ENCODE measurements around the gene PICALM. TPM values are rescaled to one million over a fixed set of nuclear protein-coding genes. Genes with fewer than 3 reads are reported as not detected.
"Not testable (repeated sequence)": the region's sequence is repeated elsewhere in the genome, so short reads cannot be mapped to it uniquely, and the experiment has no call there.

Gene PICALM, protein sequence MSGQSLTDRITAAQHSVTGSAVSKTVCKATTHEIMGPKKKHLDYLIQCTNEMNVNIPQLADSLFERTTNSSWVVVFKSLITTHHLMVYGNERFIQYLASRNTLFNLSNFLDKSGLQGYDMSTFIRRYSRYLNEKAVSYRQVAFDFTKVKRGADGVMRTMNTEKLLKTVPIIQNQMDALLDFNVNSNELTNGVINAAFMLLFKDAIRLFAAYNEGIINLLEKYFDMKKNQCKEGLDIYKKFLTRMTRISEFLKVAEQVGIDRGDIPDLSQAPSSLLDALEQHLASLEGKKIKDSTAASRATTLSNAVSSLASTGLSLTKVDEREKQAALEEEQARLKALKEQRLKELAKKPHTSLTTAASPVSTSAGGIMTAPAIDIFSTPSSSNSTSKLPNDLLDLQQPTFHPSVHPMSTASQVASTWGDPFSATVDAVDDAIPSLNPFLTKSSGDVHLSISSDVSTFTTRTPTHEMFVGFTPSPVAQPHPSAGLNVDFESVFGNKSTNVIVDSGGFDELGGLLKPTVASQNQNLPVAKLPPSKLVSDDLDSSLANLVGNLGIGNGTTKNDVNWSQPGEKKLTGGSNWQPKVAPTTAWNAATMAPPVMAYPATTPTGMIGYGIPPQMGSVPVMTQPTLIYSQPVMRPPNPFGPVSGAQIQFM
- 100 to 1,000 TPM; 240 to 290 (median 274) TPM for polyA plus RNA-seq (ENCODE audit: insufficient read length in 4 of 4)

DNA sequence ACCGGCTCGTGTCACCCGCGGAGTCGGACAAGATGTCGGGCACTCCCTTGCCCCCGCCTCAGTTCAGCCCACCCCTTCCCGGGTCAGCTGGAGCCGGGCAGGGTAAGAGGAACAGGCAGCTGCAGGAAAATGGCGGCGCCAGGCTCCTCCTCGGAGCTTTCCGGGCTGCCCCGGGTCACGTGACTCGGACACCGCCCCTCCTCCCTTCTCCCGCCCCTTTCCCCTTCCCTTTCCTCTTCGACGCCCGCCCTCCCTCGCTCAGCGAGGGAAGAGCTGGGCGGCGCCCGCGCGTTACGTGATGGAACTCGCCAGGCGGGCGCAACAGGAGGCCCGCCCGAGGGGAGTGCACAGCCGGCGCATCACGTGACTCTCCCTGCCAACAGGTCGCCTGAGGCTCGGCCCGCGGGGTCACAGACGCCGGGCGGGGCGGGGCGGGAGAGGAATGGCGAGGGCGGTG lies at the start of gene PICALM:
TSS of gene PICALM (minus strand) at position 134 of the 457 bp plus-strand sequence. CDS start 304 bp downstream, outside the sequence.
- DNase-seq (ENCODE audit: low read depth in 4 of 4, low spot score in 3 of 4): peak; percentile 97 to 98 (median 97)

DNA sequence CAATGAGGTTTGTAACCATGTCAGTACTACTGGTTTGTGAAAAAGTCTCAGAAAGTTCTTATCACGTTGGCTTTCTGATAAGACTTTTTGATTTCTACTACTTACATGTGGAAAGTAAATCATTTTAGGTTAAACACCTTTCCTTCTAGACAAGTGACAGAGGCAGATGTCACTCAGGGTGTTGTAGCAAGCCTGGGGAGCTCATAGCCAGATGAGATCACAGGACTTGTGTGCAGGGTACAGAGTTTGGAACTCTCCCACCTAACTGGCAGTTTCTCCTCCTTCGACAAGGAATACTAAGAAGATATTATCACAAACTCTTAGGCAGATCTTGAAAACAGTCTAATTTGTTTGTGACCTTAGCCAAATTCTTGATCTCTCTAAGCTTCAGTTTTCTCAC lies 49.4 kb upstream of the PICALM start:
- no peak for DNase-seq (ENCODE audit: low read depth in 4 of 4, low spot score in 3 of 4)

DNA sequence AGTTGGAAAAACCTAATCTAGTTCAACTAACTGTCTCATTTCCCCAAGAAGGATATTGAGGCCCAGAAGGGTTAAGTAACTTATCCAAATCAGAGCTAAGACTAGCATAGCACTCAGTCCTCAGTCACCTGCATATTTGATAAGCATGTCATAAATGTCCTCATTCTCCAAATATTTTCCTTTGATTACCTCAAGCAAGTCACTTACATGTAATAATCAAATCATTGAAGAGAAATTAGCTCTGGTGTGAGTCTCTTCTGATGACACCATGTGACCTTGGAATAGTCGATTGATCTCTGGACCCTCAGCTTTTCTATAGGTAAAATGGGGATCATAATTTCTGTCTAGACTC lies 48.8 kb upstream of the PICALM start:
- DNase-seq (ENCODE audit: low read depth in 4 of 4, low spot score in 3 of 4): no peak

DNA sequence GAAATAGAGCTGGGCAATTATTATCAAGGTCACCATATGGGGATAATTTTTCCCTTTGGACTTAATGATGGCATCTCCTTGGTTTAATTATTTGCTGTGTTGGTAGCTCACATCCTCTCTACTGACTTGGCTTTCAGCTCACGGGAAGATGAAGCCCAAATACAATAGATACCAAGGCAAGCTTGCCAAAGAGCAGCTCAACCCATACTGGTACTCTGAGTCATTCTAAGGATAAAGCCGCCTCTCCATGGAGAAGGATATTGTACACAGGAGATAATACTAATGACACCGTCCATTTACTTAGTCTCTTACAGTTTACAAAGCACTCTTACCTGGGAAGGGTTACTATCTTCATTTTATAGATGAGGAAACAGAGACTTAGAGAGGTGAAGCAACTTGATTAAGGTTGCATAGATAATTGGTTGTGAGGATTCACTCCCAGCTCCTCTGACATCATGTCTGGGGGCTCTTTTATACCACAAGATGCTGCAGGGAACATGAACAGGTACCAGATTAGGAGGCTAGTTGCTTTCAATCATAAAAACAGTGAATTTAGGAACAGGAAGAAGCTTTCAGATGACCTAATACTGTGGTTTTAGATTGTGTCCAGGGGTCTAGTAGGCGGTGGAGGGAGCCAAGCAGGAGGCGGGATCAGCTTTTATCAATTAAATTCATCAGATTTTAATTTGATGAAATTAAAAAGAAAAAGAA lies 48.3 kb upstream of the PICALM start:
- no peak for DNase-seq (ENCODE audit: low read depth in 4 of 4, low spot score in 3 of 4)

DNA sequence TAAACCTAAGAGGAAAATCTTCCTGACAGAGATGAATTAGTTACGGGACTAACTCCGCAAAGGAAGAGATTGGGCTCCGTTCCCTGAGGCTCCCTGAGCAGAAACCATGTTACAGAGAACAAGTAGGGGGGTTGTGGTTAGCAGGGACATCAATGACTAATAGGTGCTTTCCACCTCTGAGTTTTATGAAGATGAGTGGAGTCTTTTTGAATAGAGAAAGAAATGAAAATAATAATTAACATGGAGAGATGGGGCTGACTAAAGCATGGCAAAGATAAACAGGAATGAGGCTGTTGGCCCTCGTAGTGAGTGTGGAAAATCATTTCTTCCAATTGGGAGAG lies 47.5 kb upstream of the PICALM start:
- DNase-seq (ENCODE audit: low read depth in 4 of 4, low spot score in 3 of 4): no peak

DNA sequence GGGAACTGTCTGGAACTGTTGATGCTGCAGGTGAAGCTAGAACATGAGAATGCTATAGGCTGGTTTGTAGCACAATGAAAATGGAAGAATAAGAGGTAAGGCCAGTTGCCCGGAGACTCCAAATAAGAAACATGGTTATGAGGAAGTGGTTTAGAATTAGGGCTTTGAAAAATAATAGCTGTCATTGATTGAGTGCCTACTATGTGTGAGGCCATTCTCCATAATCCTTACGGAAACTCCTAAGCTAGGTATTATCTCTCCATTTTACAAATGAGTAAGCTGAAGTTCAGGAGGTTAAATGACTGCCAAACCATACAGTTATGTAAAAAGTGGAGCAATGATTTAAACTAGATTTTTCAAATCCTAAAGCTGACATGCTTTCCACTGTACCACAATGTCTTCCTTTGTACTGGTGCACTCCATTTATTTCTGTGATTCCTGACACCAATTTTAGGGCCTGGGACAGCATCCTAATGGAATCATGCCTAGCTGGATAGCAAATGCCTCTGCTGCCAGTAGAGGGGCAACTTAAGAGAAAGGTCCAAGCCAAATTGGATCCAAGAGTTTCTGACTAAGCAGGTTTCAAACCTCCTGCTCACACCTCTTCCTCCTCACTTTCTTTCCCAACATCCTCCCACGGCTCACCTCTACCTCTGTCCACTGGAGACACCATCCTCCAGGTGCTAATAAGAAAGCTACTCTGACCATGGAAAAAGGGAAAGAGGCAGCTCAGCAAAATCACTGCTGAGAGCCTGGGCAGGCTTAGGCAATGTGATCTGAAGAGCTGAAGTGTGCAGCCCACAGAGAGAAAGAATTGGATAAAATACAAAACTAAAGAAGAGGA lies 46.9 kb upstream of the PICALM start:
- DNase-seq (ENCODE audit: low read depth in 4 of 4, low spot score in 3 of 4): no peak

DNA sequence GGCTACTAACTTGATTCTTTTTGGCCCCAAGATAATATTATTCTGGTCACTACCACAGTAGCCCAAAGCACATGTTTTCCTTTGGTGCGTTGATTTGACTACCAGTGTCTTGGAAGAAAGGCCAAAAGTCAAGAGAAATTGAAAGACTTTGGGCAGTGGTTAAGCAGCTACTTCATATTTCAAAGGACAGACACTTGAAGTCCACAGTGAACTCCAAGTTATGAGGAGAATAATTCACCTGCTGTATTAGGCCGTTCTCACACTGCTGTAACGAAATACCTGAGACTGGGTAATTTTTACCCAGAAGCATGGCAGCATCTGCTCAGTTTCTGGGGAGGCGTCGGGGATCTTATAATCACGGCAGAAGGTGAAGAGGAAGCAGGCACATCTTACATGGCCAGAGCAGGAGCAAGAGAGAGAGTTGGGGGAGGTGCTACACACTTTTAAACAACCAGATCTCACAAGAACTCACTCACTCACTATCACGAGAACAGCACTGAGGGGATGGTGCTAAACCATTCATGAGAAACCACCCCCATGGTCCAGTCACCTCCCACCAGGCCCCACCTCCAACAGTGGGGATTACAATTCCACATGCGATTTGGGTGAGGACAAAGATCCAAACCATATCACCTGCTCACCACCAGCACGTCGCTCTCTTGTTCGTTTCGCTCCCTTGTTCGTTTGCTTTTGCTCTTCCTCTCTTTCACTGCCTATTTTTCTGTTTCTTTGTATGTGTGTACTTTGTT lies 40.2 kb upstream of the PICALM start:
- DNase-seq (ENCODE audit: low read depth in 4 of 4, low spot score in 3 of 4): no peak

DNA sequence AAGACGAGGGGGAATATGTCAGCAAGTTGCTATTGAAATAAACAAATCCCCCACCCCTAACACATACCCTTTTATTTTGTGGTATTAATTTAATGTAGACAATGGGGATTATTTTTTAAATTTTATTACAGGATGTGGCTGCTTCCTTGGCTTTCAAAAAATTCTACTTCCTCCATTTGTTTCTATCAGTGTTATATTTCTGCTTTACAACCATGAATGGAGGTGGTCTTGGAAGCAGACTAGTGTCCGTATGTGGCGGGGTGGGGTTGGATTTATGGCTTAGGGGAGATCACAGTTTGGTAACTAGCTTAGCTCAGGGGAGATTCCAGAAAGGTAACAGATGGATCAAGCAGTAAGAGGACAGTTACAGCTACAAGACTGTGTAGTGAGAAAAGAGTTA lies 39.3 kb upstream of the PICALM start:
- DNase-seq (ENCODE audit: low read depth in 4 of 4, low spot score in 3 of 4): no peak

DNA sequence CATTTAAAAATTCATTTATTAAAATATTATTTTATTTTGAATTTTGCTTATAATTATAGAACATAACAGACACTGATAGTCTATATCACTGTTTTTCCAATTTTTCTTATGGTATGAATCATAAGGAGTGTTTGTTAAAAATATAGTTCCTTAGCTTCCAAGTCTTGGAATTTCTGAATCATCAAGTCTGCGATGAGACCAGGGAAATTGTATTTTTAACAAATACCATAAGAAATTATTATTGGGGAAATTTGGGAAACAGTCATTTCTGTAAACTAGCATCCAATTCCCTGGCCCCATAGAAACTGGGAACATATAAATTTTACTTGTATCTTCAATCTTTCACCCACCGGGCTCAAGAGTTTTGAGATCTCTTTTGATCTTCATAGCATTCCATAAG lies 38.0 kb upstream of the PICALM start:
- DNase-seq (ENCODE audit: low read depth in 4 of 4, low spot score in 3 of 4): no peak

DNA sequence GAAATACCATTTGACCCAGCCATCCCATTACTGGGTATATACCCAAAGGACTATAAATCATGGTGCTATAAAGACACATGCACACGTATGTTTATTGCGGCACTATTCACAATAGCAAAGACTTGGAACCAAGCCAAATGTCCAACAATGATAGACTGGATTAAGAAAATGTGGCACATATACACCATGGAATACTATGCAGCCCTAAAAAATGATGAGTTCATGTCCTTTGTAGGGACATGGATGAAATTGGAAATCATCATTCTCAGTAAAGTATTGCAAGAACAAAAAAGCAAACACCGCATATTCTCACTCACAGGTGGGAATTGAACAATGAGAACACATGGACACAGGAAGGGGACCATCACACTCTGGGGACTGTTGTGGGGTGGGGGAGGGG lies 37.1 kb upstream of the PICALM start:
- not testable (repeated sequence) for DNase-seq (ENCODE audit: low read depth in 4 of 4, low spot score in 3 of 4)

DNA sequence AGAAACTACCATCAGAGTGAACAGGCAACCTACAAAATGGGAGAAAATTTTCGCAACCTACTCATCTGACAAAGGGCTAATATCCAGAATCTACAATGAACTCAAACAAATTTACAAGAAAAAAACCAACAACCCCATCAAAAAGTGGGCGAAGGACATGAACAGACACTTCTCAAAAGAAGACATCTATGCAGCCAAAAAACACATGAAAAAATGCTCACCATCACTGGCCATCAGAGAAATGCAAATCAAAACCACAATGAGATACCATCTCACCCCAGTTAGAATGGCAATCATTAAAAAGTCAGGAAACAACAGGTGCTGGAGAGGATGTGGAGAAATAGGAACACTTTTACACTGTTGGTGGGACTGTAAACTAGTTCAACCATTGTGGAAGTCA lies 36.7 kb upstream of the PICALM start:
- not testable (repeated sequence) for DNase-seq (ENCODE audit: low read depth in 4 of 4, low spot score in 3 of 4)

DNA sequence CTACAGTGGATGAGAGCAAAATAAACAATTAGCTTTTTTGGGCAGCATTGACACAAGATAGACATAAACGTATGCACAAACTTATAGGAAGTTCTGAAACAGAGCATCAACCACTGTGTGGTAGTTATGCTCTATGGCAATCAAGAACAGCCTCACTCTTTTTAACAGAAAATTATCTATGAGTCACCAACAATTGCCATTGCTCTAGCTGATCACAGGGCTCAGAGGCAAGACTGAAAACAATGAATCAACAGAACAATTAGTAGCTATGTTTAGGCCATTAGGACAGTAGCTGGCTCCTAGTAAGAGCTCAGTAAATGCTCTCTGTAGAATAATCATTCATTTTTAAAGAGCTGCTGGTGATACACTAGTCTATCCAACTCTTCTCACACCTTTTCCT lies 34.9 kb upstream of the PICALM start:
- DNase-seq (ENCODE audit: low read depth in 4 of 4, low spot score in 3 of 4): no peak

DNA sequence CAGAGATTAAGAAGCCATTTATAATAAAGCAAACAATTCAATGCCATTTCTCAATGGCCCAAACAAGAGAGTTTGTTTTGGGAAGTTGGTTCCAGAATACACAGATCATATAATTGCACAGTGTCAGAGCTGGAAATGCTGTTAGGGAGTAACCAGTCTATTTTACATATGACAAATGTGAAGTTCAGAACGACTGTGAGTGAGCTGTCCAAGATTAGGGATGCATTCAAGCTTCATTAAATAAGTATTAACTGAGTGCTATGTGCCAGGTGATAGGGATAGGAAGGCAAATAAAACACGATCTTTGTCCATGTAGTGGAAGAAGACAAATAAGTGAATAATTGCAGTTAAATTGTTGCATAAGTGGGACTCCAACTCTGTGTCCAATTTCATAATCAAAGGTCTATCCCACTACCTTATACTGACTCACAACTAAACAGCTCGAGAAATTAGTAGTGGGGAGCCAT lies 33.1 kb upstream of the PICALM start:
- DNase-seq (ENCODE audit: low read depth in 4 of 4, low spot score in 3 of 4): no peak

DNA sequence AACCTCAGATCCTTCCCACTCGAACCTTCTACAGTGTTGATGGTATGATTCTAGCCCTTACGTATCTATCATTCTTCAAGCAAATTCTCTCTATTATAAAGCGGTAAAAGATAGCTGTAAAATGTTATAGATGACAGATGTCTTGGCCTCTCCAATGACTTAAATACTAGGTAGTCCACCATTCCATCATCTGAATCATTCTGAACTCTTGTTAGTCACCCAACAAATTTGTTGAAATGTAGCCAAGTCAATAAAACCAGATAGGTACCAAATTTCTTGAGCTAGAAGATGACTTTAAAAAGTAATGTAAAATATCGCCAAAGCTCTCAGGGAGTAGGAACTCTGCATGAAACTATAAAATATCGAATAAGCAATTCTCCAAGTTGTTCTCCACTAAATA lies 32.6 kb upstream of the PICALM start:
- no peak for DNase-seq (ENCODE audit: low read depth in 4 of 4, low spot score in 3 of 4)

DNA sequence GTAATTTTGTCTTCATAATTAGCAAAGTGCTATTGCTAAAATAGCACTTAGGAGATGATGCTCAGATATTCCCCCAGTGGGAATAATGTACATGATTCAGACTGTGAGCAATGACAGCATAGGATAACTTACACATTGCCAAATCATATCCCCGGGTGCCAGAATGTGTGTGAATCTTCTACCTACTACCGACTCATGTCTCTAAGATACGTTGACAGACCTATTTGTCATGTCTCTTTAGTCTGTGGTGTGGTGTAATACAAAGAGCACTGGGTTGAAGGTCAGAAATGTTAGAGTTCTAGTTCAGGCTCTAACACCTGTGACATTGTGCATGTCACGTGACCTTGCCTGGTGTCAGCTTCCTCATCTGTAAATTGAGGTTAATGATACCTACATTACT lies 31.0 kb upstream of the PICALM start:
- DNase-seq (ENCODE audit: low read depth in 4 of 4, low spot score in 3 of 4): no peak

DNA sequence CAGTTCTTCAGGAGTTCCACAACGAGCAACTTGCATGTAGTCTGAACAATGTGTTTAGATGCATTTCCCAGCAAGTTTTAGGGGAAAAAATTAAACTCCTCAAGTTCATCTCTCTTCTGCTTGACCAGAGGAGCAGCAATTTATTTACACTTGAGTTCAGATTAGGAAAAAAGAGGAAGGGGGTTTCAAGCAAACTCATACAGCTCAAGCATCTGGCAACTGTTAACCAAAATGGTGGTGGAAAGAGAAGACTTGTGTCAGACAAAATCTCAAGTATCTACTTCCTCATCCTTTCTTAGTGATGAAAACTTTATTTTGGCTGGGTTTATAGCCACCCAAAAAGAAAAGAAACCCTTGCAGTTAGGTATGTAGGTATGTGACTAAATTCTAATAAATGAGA lies 29.1 kb upstream of the PICALM start:
- no peak for DNase-seq (ENCODE audit: low read depth in 4 of 4, low spot score in 3 of 4)

DNA sequence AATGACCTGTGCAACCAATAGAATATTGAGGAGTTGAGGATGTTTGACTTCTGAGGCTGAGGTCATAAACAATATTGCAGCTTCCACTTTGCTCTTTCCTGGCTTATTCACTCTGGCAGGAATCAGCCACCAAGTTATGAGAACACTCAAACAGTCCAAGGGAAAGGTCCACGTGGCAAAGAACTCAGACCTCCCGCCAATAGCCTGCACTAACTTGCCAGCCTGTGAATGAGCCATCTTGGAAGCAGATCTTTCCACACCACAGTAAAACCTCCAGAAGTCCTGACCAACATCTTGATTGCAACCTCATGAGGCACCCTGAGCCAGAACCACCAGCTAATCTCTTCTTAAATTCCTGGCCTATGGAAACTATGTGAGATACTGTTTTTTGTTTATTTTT lies 22.7 kb upstream of the PICALM start:
- no peak for DNase-seq (ENCODE audit: low read depth in 4 of 4, low spot score in 3 of 4)

DNA sequence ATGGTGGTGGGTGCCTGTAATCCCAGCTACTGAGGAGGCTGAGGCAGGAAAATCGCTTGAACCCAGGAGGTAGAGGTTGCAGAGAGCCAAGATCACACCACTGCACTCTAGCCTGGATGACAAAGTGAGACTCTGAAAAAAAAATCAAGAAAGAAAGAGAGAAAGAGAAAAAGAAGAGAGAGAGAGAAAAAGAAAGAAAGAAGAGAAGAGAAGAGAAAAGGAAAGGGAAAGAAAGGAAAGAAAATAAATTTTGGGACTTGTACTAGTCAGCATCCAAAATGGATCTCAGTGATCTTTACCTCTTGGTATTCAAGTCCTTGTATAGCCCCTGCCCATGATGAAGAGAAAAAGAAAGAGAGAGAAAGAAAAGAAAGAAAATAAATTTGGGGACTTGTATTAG lies 22.2 kb upstream of the PICALM start:
- no peak for DNase-seq (ENCODE audit: low read depth in 4 of 4, low spot score in 3 of 4)

DNA sequence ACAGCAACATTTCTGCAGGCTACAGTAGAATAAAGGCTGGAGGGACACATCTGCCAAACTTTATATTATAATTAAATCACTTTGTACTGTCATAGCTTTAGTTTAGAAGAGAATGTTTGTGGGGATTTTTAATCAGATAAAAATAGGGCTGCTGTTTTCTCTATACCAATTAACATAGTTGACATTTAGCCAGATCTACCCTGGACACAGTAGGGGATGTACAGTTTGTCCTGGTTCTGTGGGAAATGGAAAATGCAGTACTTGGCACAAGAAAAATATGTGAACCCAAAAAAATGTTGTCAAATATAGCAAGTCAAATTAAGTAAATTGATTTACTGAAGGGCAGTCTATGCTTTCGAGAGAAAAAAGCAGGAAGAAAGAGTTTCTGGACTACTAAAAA lies 20.8 kb upstream of the PICALM start:
- DNase-seq (ENCODE audit: low read depth in 4 of 4, low spot score in 3 of 4): no peak

DNA sequence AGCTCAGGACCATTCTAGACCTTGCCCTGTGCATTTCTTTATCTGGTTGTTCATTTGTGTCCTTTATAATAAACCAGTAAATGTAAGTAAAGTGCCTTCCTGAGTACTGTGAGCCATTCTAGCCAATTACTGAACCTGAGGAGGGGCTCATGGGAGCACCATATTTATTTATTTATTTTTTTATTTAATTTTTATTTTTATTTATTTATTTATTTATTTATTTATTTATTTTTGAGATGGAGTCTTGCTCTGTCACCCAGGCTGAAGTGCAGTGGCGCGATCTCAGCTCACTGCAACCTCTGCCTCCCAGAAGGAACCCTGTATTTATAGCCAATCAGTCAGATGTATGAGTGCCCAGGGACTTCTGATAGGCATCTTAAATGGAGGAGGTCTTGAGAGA lies 18.8 kb upstream of the PICALM start:
- DNase-seq (ENCODE audit: low read depth in 4 of 4, low spot score in 3 of 4): not testable (repeated sequence)

Data from right renal pelvis (tissue), 4 donors.